HepG2 (cell line): ENCODE measurements around the gene C9orf85. TPM values are rescaled to one million over a fixed set of nuclear protein-coding genes. Genes with fewer than 3 reads are reported as not detected.

Experiments used
- HDAC1 ChIP-seq: sonication (generic); formaldehyde crosslinking; IDR thresholded peaks from 2 replicates; pipeline ENCODE4 v1.5.1; 2020; ENCODE audit warnings: mild to moderate bottlenecking, missing genetic modification reagents
- HDAC6 ChIP-seq: fragments of 200-600 bp; sonication (generic); IDR thresholded peaks from 2 replicates; pipeline ENCODE4 v1.7.0; 2017; ENCODE audit warnings: mild to moderate bottlenecking, antibody characterized with exemption, low read length, low read depth
- KLF12 ChIP-seq: sonication (generic); formaldehyde crosslinking; IDR thresholded peaks from 2 replicates; pipeline ENCODE4 v1.4.0; 2020; ENCODE audit warnings: missing genetic modification reagents, borderline replicate concordance
- MED1 ChIP-seq: sonication (generic); formaldehyde crosslinking; IDR thresholded peaks from 2 replicates; pipeline ENCODE4 v1.4.0; 2020; ENCODE audit warnings: missing genetic modification reagents
- PPARG ChIP-seq: conservative IDR thresholded peaks from 2 replicates; pipeline ENCODE4 v1.6.1; 2016; ENCODE audit warnings: missing biosample characterization, missing genetic modification reagents
- RXRB ChIP-seq: IDR thresholded peaks from 2 replicates; pipeline ENCODE4 v1.6.1; 2016; ENCODE audit warnings: borderline replicate concordance, missing genetic modification reagents, missing compliant biosample characterization
- TBP ChIP-seq: sonication (generic); formaldehyde crosslinking; IDR thresholded peaks from 2 replicates; pipeline ENCODE4 v1.5.0; 2020; ENCODE audit warnings: missing genetic modification reagents
- TP53 ChIP-seq: sonication (generic); formaldehyde crosslinking; conservative IDR thresholded peaks from 2 replicates; pipeline ENCODE4 v1.4.0; 2020; ENCODE audit warnings: missing genetic modification reagents
- WIZ ChIP-seq: sonication (generic); formaldehyde crosslinking; IDR thresholded peaks from 2 replicates; pipeline ENCODE4 v1.5.1; 2020; ENCODE audit warnings: mild to moderate bottlenecking, missing genetic modification reagents
- ZSCAN20 ChIP-seq: sonication (generic); formaldehyde crosslinking; IDR thresholded peaks from 2 replicates; pipeline ENCODE4 v1.4.0; 2020; ENCODE audit warnings: missing genetic modification reagents, mild to moderate bottlenecking, borderline replicate concordance
- polyA plus RNA-seq, 8 experiments: library from polyadenylated mRNA; depleted of rRNA in 3 of 8; stranded (reverse) in 7 of 8; unstranded in 1 of 8; fragments of >200 nt; fragmentation: Illumina TruSeq in 4 of 8; extraction: Trizol in 4 of 8; gene quantifications; 2 replicates each; pipeline versions ENCODE4 v1.2.1 to v1.2.3, GENCODE V29; 2011 to 2016; ENCODE audit warnings: low read depth in 4 of 8, missing spikeins in 1 of 8, mixed read lengths in 1 of 8; ENCODE audit not compliant: insufficient read depth in 1 of 8
- total RNA-seq, 5 experiments: library from RNA; depleted of rRNA; stranded (reverse); fragments of >200 nt; fragmentation: Illumina TruSeq; extraction: Trizol; gene quantifications; 2 replicates each; pipeline ENCODE4 v1.2.3, GENCODE V29; 2016; ENCODE audit warnings: low read depth in 1 of 5
- TF ChIP-seq, protein P1 (sequence below): sonication (generic); formaldehyde crosslinking; conservative IDR thresholded peaks from 2 replicates; pipeline ENCODE4 v1.8.1; 2023; ENCODE audit warnings: missing genetic modification reagents
- TF ChIP-seq, protein P2 (sequence below): sonication (generic); formaldehyde crosslinking; IDR thresholded peaks from 2 replicates; pipeline ENCODE4 v1.4.0; 2020; ENCODE audit warnings: missing genetic modification reagents, borderline replicate concordance
- TF ChIP-seq, protein P3 (sequence below): sonication (generic); formaldehyde crosslinking; IDR thresholded peaks from 2 replicates; pipeline ENCODE4 v1.5.0; 2020; ENCODE audit warnings: mild to moderate bottlenecking, missing genetic modification reagents, moderate library complexity
- TF ChIP-seq, protein P4 (sequence below): sonication (generic); formaldehyde crosslinking; IDR thresholded peaks from 2 replicates; pipeline ENCODE4 v1.8.1; 2023; ENCODE audit warnings: missing genetic modification reagents, mild to moderate bottlenecking, borderline replicate concordance
- TF ChIP-seq, protein P5 (sequence below): sonication (generic); formaldehyde crosslinking; IDR thresholded peaks from 2 replicates; pipeline ENCODE4 v1.4.0; 2020; ENCODE audit warnings: missing genetic modification reagents, borderline replicate concordance
- TF ChIP-seq, protein P6 (sequence below): conservative IDR thresholded peaks from 2 replicates; pipeline ENCODE4 v1.6.1; 2018; ENCODE audit warnings: missing genetic modification reagents
- TF ChIP-seq, protein P7 (sequence below): sonication (generic); formaldehyde crosslinking; conservative IDR thresholded peaks from 2 replicates; pipeline ENCODE4 v1.8.0; 2022; ENCODE audit warnings: mild to moderate bottlenecking, moderate library complexity, missing genetic modification reagents
- TF ChIP-seq, protein P8 (sequence below): sonication (generic); formaldehyde crosslinking; IDR thresholded peaks from 2 replicates; pipeline ENCODE4 v1.5.0; 2020; ENCODE audit warnings: missing genetic modification reagents

Gene C9orf85
- total and polyA plus RNA-seq, 2 of the 13 experiments (the other 11 are each of a cell fraction or from before 2014, with no cell fraction given): 9.9 to 13.9 TPM

DNA sequence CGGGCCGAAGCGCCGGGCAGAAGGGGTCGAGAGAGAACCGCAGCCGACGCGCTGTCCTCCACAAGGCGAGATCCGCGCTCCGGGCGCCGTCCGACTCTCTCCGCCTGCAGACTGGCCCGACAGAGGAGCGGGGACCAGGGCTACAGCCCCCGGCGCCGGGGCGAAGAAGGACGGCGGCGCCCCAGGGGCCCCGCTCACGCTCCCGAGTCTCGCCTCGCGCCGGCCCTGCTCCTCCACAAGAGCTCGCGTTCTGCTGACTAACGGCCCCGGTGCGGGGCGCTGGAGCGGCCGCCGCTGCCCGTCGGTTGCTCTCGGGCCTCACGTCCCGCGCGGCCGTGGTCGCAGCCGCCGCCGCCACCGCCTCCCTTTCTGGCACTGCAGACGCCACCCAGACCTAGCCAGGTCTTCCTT, 784 bp upstream of the C9orf85 start (continued):
- TF ChIP-seq HDAC6: no peak
- no peak for TF ChIP-seq KLF12 (CRISPR knock-in tag)
- TF ChIP-seq HDAC1: peak; percentile 31
- TF ChIP-seq, protein P1, sequence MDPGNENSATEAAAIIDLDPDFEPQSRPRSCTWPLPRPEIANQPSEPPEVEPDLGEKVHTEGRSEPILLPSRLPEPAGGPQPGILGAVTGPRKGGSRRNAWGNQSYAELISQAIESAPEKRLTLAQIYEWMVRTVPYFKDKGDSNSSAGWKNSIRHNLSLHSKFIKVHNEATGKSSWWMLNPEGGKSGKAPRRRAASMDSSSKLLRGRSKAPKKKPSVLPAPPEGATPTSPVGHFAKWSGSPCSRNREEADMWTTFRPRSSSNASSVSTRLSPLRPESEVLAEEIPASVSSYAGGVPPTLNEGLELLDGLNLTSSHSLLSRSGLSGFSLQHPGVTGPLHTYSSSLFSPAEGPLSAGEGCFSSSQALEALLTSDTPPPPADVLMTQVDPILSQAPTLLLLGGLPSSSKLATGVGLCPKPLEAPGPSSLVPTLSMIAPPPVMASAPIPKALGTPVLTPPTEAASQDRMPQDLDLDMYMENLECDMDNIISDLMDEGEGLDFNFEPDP: no peak
- TF ChIP-seq, protein P2, sequence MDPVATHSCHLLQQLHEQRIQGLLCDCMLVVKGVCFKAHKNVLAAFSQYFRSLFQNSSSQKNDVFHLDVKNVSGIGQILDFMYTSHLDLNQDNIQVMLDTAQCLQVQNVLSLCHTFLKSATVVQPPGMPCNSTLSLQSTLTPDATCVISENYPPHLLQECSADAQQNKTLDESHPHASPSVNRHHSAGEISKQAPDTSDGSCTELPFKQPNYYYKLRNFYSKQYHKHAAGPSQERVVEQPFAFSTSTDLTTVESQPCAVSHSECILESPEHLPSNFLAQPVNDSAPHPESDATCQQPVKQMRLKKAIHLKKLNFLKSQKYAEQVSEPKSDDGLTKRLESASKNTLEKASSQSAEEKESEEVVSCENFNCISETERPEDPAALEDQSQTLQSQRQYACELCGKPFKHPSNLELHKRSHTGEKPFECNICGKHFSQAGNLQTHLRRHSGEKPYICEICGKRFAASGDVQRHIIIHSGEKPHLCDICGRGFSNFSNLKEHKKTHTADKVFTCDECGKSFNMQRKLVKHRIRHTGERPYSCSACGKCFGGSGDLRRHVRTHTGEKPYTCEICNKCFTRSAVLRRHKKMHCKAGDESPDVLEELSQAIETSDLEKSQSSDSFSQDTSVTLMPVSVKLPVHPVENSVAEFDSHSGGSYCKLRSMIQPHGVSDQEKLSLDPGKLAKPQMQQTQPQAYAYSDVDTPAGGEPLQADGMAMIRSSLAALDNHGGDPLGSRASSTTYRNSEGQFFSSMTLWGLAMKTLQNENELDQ (CRISPR knock-in tag): no peak
- TF ChIP-seq ZSCAN20: peak; percentile 38; the same call in 1 of the 2 replicates
- TF ChIP-seq PPARG (CRISPR knock-in tag): no peak
- no peak for TF ChIP-seq TBP (CRISPR knock-in tag)
- TF ChIP-seq, protein P3, sequence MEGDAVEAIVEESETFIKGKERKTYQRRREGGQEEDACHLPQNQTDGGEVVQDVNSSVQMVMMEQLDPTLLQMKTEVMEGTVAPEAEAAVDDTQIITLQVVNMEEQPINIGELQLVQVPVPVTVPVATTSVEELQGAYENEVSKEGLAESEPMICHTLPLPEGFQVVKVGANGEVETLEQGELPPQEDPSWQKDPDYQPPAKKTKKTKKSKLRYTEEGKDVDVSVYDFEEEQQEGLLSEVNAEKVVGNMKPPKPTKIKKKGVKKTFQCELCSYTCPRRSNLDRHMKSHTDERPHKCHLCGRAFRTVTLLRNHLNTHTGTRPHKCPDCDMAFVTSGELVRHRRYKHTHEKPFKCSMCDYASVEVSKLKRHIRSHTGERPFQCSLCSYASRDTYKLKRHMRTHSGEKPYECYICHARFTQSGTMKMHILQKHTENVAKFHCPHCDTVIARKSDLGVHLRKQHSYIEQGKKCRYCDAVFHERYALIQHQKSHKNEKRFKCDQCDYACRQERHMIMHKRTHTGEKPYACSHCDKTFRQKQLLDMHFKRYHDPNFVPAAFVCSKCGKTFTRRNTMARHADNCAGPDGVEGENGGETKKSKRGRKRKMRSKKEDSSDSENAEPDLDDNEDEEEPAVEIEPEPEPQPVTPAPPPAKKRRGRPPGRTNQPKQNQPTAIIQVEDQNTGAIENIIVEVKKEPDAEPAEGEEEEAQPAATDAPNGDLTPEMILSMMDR (CRISPR knock-in tag): no peak; the same call in 1 of the 2 replicates
- TF ChIP-seq, protein P4, sequence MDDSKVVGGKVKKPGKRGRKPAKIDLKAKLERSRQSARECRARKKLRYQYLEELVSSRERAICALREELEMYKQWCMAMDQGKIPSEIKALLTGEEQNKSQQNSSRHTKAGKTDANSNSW: no peak
- TF ChIP-seq, protein P5, sequence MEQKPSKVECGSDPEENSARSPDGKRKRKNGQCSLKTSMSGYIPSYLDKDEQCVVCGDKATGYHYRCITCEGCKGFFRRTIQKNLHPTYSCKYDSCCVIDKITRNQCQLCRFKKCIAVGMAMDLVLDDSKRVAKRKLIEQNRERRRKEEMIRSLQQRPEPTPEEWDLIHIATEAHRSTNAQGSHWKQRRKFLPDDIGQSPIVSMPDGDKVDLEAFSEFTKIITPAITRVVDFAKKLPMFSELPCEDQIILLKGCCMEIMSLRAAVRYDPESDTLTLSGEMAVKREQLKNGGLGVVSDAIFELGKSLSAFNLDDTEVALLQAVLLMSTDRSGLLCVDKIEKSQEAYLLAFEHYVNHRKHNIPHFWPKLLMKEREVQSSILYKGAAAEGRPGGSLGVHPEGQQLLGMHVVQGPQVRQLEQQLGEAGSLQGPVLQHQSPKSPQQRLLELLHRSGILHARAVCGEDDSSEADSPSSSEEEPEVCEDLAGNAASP (CRISPR knock-in tag): no peak
- TF ChIP-seq, protein P6, sequence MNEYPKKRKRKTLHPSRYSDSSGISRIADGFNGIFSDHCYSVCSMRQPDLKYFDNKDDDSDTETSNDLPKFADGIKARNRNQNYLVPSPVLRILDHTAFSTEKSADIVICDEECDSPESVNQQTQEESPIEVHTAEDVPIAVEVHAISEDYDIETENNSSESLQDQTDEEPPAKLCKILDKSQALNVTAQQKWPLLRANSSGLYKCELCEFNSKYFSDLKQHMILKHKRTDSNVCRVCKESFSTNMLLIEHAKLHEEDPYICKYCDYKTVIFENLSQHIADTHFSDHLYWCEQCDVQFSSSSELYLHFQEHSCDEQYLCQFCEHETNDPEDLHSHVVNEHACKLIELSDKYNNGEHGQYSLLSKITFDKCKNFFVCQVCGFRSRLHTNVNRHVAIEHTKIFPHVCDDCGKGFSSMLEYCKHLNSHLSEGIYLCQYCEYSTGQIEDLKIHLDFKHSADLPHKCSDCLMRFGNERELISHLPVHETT: no peak
- TF ChIP-seq MED1 (CRISPR knock-in tag): no peak
- no peak; the same call in 1 of the 2 replicates for TF ChIP-seq TP53 (CRISPR knock-in tag)
- TF ChIP-seq, protein P7, sequence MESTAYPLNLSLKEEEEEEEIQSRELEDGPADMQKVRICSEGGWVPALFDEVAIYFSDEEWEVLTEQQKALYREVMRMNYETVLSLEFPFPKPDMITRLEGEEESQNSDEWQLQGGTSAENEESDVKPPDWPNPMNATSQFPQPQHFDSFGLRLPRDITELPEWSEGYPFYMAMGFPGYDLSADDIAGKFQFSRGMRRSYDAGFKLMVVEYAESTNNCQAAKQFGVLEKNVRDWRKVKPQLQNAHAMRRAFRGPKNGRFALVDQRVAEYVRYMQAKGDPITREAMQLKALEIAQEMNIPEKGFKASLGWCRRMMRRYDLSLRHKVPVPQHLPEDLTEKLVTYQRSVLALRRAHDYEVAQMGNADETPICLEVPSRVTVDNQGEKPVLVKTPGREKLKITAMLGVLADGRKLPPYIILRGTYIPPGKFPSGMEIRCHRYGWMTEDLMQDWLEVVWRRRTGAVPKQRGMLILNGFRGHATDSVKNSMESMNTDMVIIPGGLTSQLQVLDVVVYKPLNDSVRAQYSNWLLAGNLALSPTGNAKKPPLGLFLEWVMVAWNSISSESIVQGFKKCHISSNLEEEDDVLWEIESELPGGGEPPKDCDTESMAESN: no peak
- no peak for TF ChIP-seq RXRB (CRISPR knock-in tag)
- TF ChIP-seq, protein P8, sequence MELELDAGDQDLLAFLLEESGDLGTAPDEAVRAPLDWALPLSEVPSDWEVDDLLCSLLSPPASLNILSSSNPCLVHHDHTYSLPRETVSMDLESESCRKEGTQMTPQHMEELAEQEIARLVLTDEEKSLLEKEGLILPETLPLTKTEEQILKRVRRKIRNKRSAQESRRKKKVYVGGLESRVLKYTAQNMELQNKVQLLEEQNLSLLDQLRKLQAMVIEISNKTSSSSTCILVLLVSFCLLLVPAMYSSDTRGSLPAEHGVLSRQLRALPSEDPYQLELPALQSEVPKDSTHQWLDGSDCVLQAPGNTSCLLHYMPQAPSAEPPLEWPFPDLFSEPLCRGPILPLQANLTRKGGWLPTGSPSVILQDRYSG: no peak
- 0 out of 2 replicates have a peak, but pooled peaks have one; percentile 21 for TF ChIP-seq WIZ (CRISPR knock-in tag)
